GM12878 (cell line): Measurements from ENCODE around the gene TSEN54. TPM values are rescaled to one million over a fixed set of nuclear protein-coding genes. Genes with fewer than 3 reads are reported as not detected.

Experiments used
- ATF3 ChIP-seq: IDR thresholded peaks from 2 replicates; pipeline ENCODE4 v1.6.1; 2011; ENCODE audit warnings: low read depth, mild to moderate bottlenecking, low read length, moderate library complexity, borderline replicate concordance; ENCODE audit errors: extremely low read depth
- E2F4 ChIP-seq: IDR thresholded peaks from 2 replicates; pipeline ENCODE4 v1.6.1; 2012; ENCODE audit warnings: low read depth, low read length, improper control_type of control experiment
- ELK1 ChIP-seq: IDR thresholded peaks from 2 replicates; pipeline ENCODE4 v1.6.1; 2012; ENCODE audit warnings: low read depth, low read length, improper control_type of control experiment
- GATAD2B ChIP-seq: fragments of 450-650 bp; conservative IDR thresholded peaks from 2 replicates; pipeline ENCODE4 v1.6.1; 2017; ENCODE audit warnings: low read depth, mild to moderate bottlenecking, moderate library complexity
- PAX8 ChIP-seq: fragments of 450-650 bp; IDR thresholded peaks from 2 replicates; pipeline ENCODE4 v1.6.1; 2017; ENCODE audit warnings: mild to moderate bottlenecking, moderate library complexity
- POLR2AphosphoS5 ChIP-seq: IDR thresholded peaks from 2 replicates; pipeline ENCODE4 v1.6.1; 2011; ENCODE audit warnings: mild to moderate bottlenecking, low read length, inconsistent platforms
- RAD21 ChIP-seq: IDR thresholded peaks from 2 replicates; pipeline ENCODE4 v1.6.1; 2011; ENCODE audit warnings: mild to moderate bottlenecking, low read depth, low read length, moderate library complexity; ENCODE audit not compliant: insufficient read depth
- ZBTB4 ChIP-seq: fragments of 450-650 bp; formaldehyde crosslinking; IDR thresholded peaks from 2 replicates; pipeline ENCODE4 v1.4.0; 2022; ENCODE audit warnings: mild to moderate bottlenecking, moderate library complexity
- polyA plus RNA-seq, 11 experiments: library from polyadenylated mRNA; depleted of rRNA in 4 of 11; unstranded in 6 of 11; stranded (reverse) in 5 of 11; fragments of >200 nt; fragmentation: Nextera tagmentation in 4 of 11; fragmentation: Illumina TruSeq in 1 of 11; extraction: Ambion mirVana in 4 of 11; extraction: Trizol in 1 of 11; gene quantifications; 1 replicate in 1 of 11; 2 replicates in 10 of 11; pipeline versions ENCODE4 v1.2.1 to v1.2.3, GENCODE V29; 2011 to 2016; ENCODE audit warnings: inconsistent platforms in 2 of 11, missing spikeins in 2 of 11, low read depth in 1 of 11
- total RNA-seq, 4 experiments: library from RNA; depleted of rRNA in 3 of 4; stranded (reverse); fragments of >200 nt in 3 of 4; fragmentation: Illumina TruSeq in 1 of 4; extraction: Trizol in 1 of 4; gene quantifications; 2 replicates each; pipeline versions ENCODE4 v1.2.1 to v1.2.3, GENCODE V29; 2013 to 2021
- TF ChIP-seq, protein P1 (sequence below): fragments of 450-650 bp; IDR thresholded peaks from 2 replicates; pipeline ENCODE4 v1.6.1; 2017; ENCODE audit warnings: low read depth, mild to moderate bottlenecking, moderate library complexity

TSEN54 gene
- total and polyA plus RNA-seq, 10 of the 15 experiments (the other 5 are each of a cell fraction or from before 2014, with no cell fraction given) = 7.1 to 48.0 (median 41.1) TPM

- TF ChIP-seq ELK1 (no peak), POLR2AphosphoS5 (no peak), ATF3 (no peak), RAD21 (no peak), E2F4 (no peak), GATAD2B (no peak), PAX8 (no peak), ZBTB4 (no peak)
- TF ChIP-seq, protein P1, sequence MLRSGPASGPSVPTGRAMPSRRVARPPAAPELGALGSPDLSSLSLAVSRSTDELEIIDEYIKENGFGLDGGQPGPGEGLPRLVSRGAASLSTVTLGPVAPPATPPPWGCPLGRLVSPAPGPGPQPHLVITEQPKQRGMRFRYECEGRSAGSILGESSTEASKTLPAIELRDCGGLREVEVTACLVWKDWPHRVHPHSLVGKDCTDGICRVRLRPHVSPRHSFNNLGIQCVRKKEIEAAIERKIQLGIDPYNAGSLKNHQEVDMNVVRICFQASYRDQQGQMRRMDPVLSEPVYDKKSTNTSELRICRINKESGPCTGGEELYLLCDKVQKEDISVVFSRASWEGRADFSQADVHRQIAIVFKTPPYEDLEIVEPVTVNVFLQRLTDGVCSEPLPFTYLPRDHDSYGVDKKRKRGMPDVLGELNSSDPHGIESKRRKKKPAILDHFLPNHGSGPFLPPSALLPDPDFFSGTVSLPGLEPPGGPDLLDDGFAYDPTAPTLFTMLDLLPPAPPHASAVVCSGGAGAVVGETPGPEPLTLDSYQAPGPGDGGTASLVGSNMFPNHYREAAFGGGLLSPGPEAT = no peak
Measured at GRCh38 chr17:75485688-75486087, 30.6 kb upstream of the TSEN54 start (continued).
